ENCODE results near the gene MACROH2A2. TPM values are rescaled to one million over a fixed set of nuclear protein-coding genes. Genes with fewer than 3 reads are reported as not detected.

MACROH2A2 gene
- total RNA-seq, 3 donors from 2014 or later (not counting 1 experiment from before 2014, with no cell fraction given) = 0.78 to 1.4 (median 1.1) TPM

- H3K36me3 Mint-ChIP-seq = no peaks in the 10 kb centered on the region
- intact Hi-C loops (cut with micrococcal nuclease) = no loop called here
- H3K9me3 Mint-ChIP-seq = no peaks in the 10 kb centered on the region
- Histone ChIP-seq H3K27ac (ENCODE audit: low read length) (no peak overlapping the region), H3K4me1 (ENCODE audit: control insufficient read depth, insufficient read depth, low read length) (peaks cover 19% of the 10 kb centered on the region), H3K9me3 (ENCODE audit: control insufficient read depth, insufficient read depth, low read length) (no peaks in the 10 kb centered on the region), H3K27me3 (ENCODE audit: control insufficient read depth, insufficient read depth, low read length) (no peaks in the 10 kb centered on the region), H3K36me3 (ENCODE audit: control insufficient read depth, insufficient read depth, low read length) (peaks cover 4% of the 10 kb centered on the region), H3K4me3 (ENCODE audit: low read length) (no peak overlapping the region)
- ATAC-seq = no peak
- H3K4me1 Mint-ChIP-seq = peaks cover 31 to 41% of the 10 kb centered on the region in 2 donors
- DNase-seq = no peak
- WGBS (ENCODE audit: insufficient coverage) = 80% methylated on average over 4 of the region's 5 CpGs
- H3K4me3 Mint-ChIP-seq = no peak overlapping the region
- H3K27ac Mint-ChIP-seq = no peak overlapping the region
- TF ChIP-seq CTCF (IDR thresholded peaks at IDR 0.05) = no peak
- H3K27me3 Mint-ChIP-seq (ENCODE audit: low read depth in 2 of 2) = no peaks in the 10 kb centered on the region
These were observed 87.7 kb downstream of the MACROH2A2 start for GRCh38 chr10:70140297-70140696.

DNA sequence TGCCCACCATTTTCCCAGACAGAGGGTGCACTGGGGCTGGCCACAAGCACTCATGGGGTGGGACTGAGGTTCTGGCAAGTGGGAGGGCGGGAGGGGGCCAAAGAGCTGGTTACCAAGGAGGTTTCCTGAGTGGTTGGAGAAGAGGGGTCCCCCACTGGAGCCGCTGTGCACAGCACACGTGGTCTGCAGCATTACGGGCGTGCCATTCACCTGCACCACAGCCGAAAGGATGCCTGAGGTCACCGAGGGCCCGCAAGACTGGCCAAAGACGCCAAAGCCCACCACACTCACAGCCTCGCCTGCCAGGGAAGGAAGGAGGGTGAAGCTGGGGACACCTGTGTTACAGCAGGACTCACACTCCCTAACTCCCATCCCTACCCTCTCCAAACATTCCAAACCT is 89.9 kb downstream of the MACROH2A2 start:
- no peak for ATAC-seq
- 59% methylated on average over 9 of the region's 10 CpGs for WGBS (ENCODE audit: insufficient coverage)
- Histone ChIP-seq H3K36me3 (ENCODE audit: control insufficient read depth, insufficient read depth, low read length) (peaks cover 4% of the 10 kb centered on the region), H3K27me3 (ENCODE audit: control insufficient read depth, insufficient read depth, low read length) (no peaks in the 10 kb centered on the region), H3K27ac (ENCODE audit: low read length) (no peak overlapping the region), H3K4me1 (ENCODE audit: control insufficient read depth, insufficient read depth, low read length) (peaks cover 25% of the 10 kb centered on the region), H3K9me3 (ENCODE audit: control insufficient read depth, insufficient read depth, low read length) (no peaks in the 10 kb centered on the region), H3K4me3 (ENCODE audit: low read length) (no peak overlapping the region)
- Mint-ChIP-seq H3K36me3 (no peaks in the 10 kb centered on the region), H3K27me3 (ENCODE audit: low read depth in 2 of 2) (no peaks in the 10 kb centered on the region), H3K27ac (no peak overlapping the region), H3K9me3 (no peaks in the 10 kb centered on the region), H3K4me1 (peaks cover 28 to 38% of the 10 kb centered on the region in 2 donors), H3K4me3 (no peak overlapping the region)
- no peak for TF ChIP-seq CTCF (IDR thresholded peaks at IDR 0.05)
- no peak for DNase-seq
- intact Hi-C loops (cut with micrococcal nuclease) = no loop called here

DNA sequence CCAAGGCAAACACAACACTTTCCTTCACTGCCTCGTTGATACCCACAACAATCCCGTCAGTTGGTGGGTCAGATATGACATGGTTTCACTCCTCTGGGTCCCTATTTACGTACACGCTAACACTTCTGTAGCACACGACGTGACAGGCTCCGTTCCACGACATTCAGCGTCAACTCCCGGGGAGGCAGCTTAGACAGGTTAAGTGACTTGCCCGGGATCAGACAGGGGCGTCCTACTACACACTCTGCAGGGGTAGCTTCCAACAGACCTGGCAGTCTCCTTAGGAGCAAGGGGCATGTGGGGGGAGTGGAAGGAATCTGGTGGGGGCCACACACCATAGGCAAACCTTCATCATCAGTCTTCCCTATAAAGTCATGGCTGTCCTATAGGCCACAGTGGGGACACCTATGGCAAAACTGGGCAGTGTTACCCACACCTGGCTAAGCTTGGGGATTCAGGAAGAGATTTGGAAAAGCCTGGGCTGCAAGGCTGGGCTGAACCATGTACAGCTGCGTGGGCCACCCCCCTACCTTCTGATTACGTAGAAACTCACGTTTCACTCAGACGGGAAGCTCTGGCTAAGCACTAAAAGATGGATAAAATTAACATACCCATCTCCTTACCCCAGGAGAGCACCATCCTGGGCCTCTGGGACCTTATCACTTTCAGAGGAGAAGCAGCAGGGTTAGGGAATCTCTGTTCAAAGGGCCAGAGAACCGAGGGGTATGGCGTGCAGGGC is 91.9 kb downstream of the MACROH2A2 start:
- ATAC-seq = no peak
- no peaks in the 10 kb centered on the region for H3K27me3 Mint-ChIP-seq (ENCODE audit: low read depth in 2 of 2)
- 86% methylated on average over 18 of the region's 18 CpGs for whole genome bisulfite sequencing (ENCODE audit: insufficient coverage)

More for the DNA sequence above, 91.9 kb downstream of the MACROH2A2 start:
- Histone ChIP-seq H3K4me3 (ENCODE audit: low read length) (no peak overlapping the region), H3K27me3 (ENCODE audit: control insufficient read depth, insufficient read depth, low read length) (no peaks in the 10 kb centered on the region), H3K27ac (ENCODE audit: low read length) (no peak overlapping the region), H3K36me3 (ENCODE audit: control insufficient read depth, insufficient read depth, low read length) (peaks cover 5% of the 10 kb centered on the region), H3K4me1 (ENCODE audit: control insufficient read depth, insufficient read depth, low read length) (peaks cover 25% of the 10 kb centered on the region), H3K9me3 (ENCODE audit: control insufficient read depth, insufficient read depth, low read length) (no peaks in the 10 kb centered on the region)
- Mint-ChIP-seq H3K27ac (peak overlapping the region; percentile 90), H3K9me3 (no peaks in the 10 kb centered on the region), H3K4me3 (peak overlapping the region; percentile 92), H3K36me3 (no peaks in the 10 kb centered on the region), H3K4me1 (peaks cover 26 to 33% of the 10 kb centered on the region in 2 donors)
- no peak for DNase-seq
- TF ChIP-seq CTCF (IDR thresholded peaks at IDR 0.05) = no peak
- intact Hi-C loops (cut with micrococcal nuclease) = no loop called here
